Vagina (tissue), 2 donors: ENCODE results near the gene SLC13A1.
"Not testable (repeated sequence)": the region's sequence is repeated elsewhere in the genome, so short reads cannot be mapped to it uniquely, and the experiment has no call there.

ENCODE experiments used
- CTCF ChIP-seq, 3 experiments: fragments of 450-650 bp in 2 of 3; fragments of 200-600 bp in 1 of 3; sonication (generic) in 1 of 3; IDR thresholded peaks; one replicate each; pipeline ENCODE4 v1.5.1; 2017 to 2019; ENCODE audit warnings: antibody characterized with exemption in 3 of 3, mild to moderate bottlenecking in 2 of 3, moderate library complexity in 2 of 3
- POLR2A ChIP-seq, 2 donors: fragments of 450-650 bp; IDR thresholded peaks; one replicate each; pipeline ENCODE4 v1.6.1; 2017; ENCODE audit warnings: antibody characterized with exemption in 2 of 2, mild to moderate bottlenecking in 2 of 2, moderate library complexity in 2 of 2
- POLR2AphosphoS5 ChIP-seq, 2 donors: sonication (generic); formaldehyde crosslinking; IDR thresholded peaks; one replicate each; pipeline ENCODE4 v1.9.0; 2017; ENCODE audit warnings: antibody characterized with exemption in 2 of 2, mild to moderate bottlenecking in 2 of 2, low read depth in 1 of 2; ENCODE audit not compliant: insufficient read depth in 1 of 2

- not testable (repeated sequence) for TF ChIP-seq CTCF (IDR thresholded peaks at IDR 0.05); POLR2A (IDR thresholded peaks at IDR 0.05); POLR2AphosphoS5 (IDR thresholded peaks at IDR 0.05; ENCODE audit: insufficient read depth in 1 of 2, low read depth in 1 of 2)
These were observed 112.9 kb downstream of the SLC13A1 start for GRCh38 chr7:123086910-123087309.
